Panc1 (cell line): ENCODE results near the gene ARHGEF37. TPM values are rescaled to one million over a fixed set of nuclear protein-coding genes. Genes with fewer than 3 reads are reported as not detected.

Experiments used
- ATAC-seq: fragments of 200-7000 bp; cut with Tn5 transposase; 2 replicates; pipeline ENCODE4 v1.9.1; 2020; ENCODE audit warnings: mild to moderate bottlenecking, moderate library complexity
- BruUV-seq: library from RNA; stranded (reverse); fragments of 400-500 nt; replicated peaks from 2 replicates; lab custom pipeline; 2021; lab: Mats Ljungman, UMichigan
- CTCF ChIA-PET: fragments of 300-600 bp; sonication (Branson Sonifier 250); formaldehyde crosslinking; loops from one replicate; lab custom pipeline; 2022; ENCODE audit warnings: antibody characterized with exemption; lab: Charles Lee
- POLR2A ChIA-PET: fragments of 300-600 bp; sonication (Branson Sonifier 250); formaldehyde crosslinking; loops from one replicate; lab custom pipeline; 2022; ENCODE audit warnings: antibody characterized with exemption; lab: Charles Lee
- DNase-seq: peaks from one replicate; pipeline ENCODE4 v3.0.0-alpha.2; 2010; ENCODE audit warnings: low read depth, low spot score
- H3K27ac ChIP-seq: 2 replicates; pipeline ENCODE4 v1.5.1; 2011; ENCODE audit warnings: mild to moderate bottlenecking, low read length, inconsistent platforms
- H3K27me3 ChIP-seq: fragments of 200-500 bp; sonication (Bioruptor generic); 2 replicates; pipeline ENCODE4 v1.6.0; 2014; ENCODE audit warnings: low read length, inconsistent platforms; ENCODE audit not compliant: control insufficient read depth, insufficient read depth
- H3K36me3 ChIP-seq: fragments of 200-500 bp; sonication (Bioruptor generic); 2 replicates; pipeline ENCODE4 v1.5.1; 2014; ENCODE audit warnings: inconsistent platforms, mild to moderate bottlenecking, low read length, moderate library complexity; ENCODE audit not compliant: control insufficient read depth, insufficient read depth
- H3K4me1 ChIP-seq: 2 replicates; pipeline ENCODE4 v1.5.1; 2011; ENCODE audit warnings: inconsistent platforms, mild to moderate bottlenecking, low read length, moderate library complexity; ENCODE audit not compliant: control insufficient read depth, insufficient read depth
- H3K4me3 ChIP-seq, 2 experiments: 2 replicates each; pipeline ENCODE4 v1.5.1; 2011 to 2012; ENCODE audit warnings: low read depth in 2 of 2, low read length in 2 of 2, mild to moderate bottlenecking in 2 of 2, inconsistent platforms in 1 of 2, moderate library complexity in 1 of 2
- H3K9me3 ChIP-seq: fragments of 200-500 bp; sonication (Bioruptor generic); 2 replicates; pipeline ENCODE4 v1.5.1; 2014; ENCODE audit warnings: low read depth, mild to moderate bottlenecking, inconsistent platforms, low read length, moderate library complexity; ENCODE audit not compliant: control insufficient read depth, insufficient read depth
- CTCF ChIP-seq: fragments of 450-650 bp; IDR thresholded peaks from 2 replicates; pipeline ENCODE4 v1.5.1; 2017; ENCODE audit warnings: mild to moderate bottlenecking
- POLR2AphosphoS5 ChIP-seq: IDR thresholded peaks from 2 replicates; pipeline ENCODE4 v1.6.1; 2012; ENCODE audit warnings: mild to moderate bottlenecking, low read depth, low read length, moderate library complexity
- REST ChIP-seq, 2 experiments: IDR thresholded peaks; 2 replicates each; pipeline ENCODE4 v1.6.1; 2011 to 2012; ENCODE audit warnings: low read depth in 2 of 2, control low read depth in 1 of 2, low read length in 1 of 2, mild to moderate bottlenecking in 1 of 2, moderate library complexity in 1 of 2; ENCODE audit not compliant: insufficient read depth in 1 of 2
- SIN3A ChIP-seq: IDR thresholded peaks from 2 replicates; pipeline ENCODE4 v1.6.1; 2012; ENCODE audit warnings: low read depth, mild to moderate bottlenecking, low read length, moderate library complexity, borderline replicate concordance; ENCODE audit not compliant: insufficient read depth
- TCF7L2 ChIP-seq: IDR thresholded peaks from 2 replicates; pipeline ENCODE4 v1.6.1; 2011; ENCODE audit warnings: mild to moderate bottlenecking, low read depth, low read length, inconsistent platforms
- in situ Hi-C: cut with HindIII; loops from 2 replicates; pipeline ENCODE4 v1.10.0; 2016; ENCODE audit warnings: low sequenced_read_pairs, low pct_unique_long_range_greater_than_20kb
- intact Hi-C: fragments of 100-400 bp; cut with micrococcal nuclease; formaldehyde crosslinking; loops from one replicate; pipeline ENCODE4 v1.10.0; 2022; ENCODE audit not compliant: unreplicated experiment
- total RNA-seq: library from RNA; stranded (reverse); gene quantifications from one replicate; pipeline ENCODE4 v1.2.1, GENCODE V29; 2021; ENCODE audit not compliant: unreplicated experiment

ARHGEF37 gene
- total RNA-seq, 1 experiment from 2014 or later, result 3.2 TPM

DNA sequence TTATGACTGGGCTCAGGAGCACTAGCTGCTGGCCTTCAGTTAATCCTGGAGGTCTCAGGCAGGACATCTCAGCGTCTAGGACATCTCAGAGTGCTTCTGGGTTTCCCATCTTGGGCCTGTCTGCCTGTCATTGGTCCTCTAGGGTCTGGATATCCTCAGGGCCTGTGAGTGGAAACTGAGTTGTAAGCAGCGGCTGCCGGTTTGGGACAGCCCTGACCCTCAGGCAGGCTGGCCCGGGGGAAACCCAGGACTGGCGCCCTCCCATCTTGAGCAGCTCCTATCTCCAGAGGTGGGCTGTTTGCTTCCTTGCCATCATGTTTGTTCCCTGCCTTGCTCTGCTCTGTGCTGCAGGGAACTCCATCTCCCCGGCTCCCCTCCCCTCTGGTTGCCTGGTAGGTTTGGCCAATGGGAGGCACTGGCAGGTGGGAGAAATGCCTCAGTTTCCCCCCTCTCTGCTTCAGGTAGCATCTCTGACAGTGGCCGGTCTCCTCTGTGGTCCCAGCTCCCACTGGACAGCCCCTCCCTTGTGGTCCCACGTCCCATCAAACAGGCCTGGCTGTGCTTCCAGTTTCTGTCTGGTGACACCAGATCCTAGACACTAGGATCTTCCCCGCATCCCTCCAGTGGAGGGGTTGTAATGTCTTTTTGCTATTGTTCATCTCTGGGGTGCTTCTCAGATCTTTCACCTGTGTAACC, 57.4 kb downstream of the ARHGEF37 start:
- H3K36me3 ChIP-seq, result no peaks in the 10 kb centered on the region
- in situ Hi-C loops, result no loop called here
- DNase-seq, result no peak
- POLR2A ChIA-PET, result no interaction called here
- H3K27me3 ChIP-seq, result no peaks in the 10 kb centered on the region
- peaks cover 5% of the 10 kb centered on the region for H3K4me1 ChIP-seq
- CTCF ChIA-PET, result interaction anchor here (1.6 kb wide), 1 partner anchor 191 kb away, joined by 3 read pairs; no protein-coding TSS in a partner anchor
- no peaks in the 10 kb centered on the region for H3K9me3 ChIP-seq
- TF ChIP-seq TCF7L2 (no peak), SIN3A (no peak), REST (IDR thresholded peaks at IDR 0.05; ENCODE audit: insufficient read depth in 1 of 2, low read depth in 2 of 2, low read length in 1 of 2) (no peak), POLR2AphosphoS5 (no peak), CTCF (no peak)
- intact Hi-C loops, result loop anchor here (5.0 kb wide), 1 partner anchor 354 kb away; no protein-coding TSS in a partner anchor
- no peak for ATAC-seq
- H3K27ac ChIP-seq, result no peak overlapping the region
- no TSS peak for BruUV-seq
- no peak overlapping the region for H3K4me3 ChIP-seq

GRCh38 chr5:149639737-149640136, 58.4 kb downstream of the ARHGEF37 start:
- Histone ChIP-seq H3K27me3 (no peaks in the 10 kb centered on the region), H3K27ac (no peak overlapping the region), H3K36me3 (no peaks in the 10 kb centered on the region), H3K4me1 (no peaks in the 10 kb centered on the region; the same call in 1 of the 2 replicates), H3K4me3 (no peak overlapping the region), H3K9me3 (no peaks in the 10 kb centered on the region)
- CTCF ChIA-PET, result interaction anchor here (1.0 to 1.6 kb wide), 2 partner anchors 17 to 190 kb away, joined by 3 read pairs; no protein-coding TSS in a partner anchor
- ATAC-seq (no peak), DNase-seq (no peak)
- TF ChIP-seq SIN3A (no peak), TCF7L2 (no peak), POLR2AphosphoS5 (no peak), REST (IDR thresholded peaks at IDR 0.05; ENCODE audit: insufficient read depth in 1 of 2, low read depth in 2 of 2, low read length in 1 of 2) (no peak), CTCF (no peak)
- in situ Hi-C loops, result no loop called here
- POLR2A ChIA-PET, result no interaction called here
- intact Hi-C loops, result loop anchor here (5.0 kb wide), 1 partner anchor 353 kb away; no protein-coding TSS in a partner anchor
- no TSS peak for BruUV-seq
